ENCODE results near the gene GATC.
A peak's percentile ranks its signal among the peaks of the same experiment; 100 is the strongest.

GRCh38 chr12:120466560-120467315 is 20.5 kb downstream of the GATC start:
- TF ChIP-seq, protein P1, sequence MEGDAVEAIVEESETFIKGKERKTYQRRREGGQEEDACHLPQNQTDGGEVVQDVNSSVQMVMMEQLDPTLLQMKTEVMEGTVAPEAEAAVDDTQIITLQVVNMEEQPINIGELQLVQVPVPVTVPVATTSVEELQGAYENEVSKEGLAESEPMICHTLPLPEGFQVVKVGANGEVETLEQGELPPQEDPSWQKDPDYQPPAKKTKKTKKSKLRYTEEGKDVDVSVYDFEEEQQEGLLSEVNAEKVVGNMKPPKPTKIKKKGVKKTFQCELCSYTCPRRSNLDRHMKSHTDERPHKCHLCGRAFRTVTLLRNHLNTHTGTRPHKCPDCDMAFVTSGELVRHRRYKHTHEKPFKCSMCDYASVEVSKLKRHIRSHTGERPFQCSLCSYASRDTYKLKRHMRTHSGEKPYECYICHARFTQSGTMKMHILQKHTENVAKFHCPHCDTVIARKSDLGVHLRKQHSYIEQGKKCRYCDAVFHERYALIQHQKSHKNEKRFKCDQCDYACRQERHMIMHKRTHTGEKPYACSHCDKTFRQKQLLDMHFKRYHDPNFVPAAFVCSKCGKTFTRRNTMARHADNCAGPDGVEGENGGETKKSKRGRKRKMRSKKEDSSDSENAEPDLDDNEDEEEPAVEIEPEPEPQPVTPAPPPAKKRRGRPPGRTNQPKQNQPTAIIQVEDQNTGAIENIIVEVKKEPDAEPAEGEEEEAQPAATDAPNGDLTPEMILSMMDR (conservative IDR thresholded peaks at IDR 0.05; ENCODE audit: low read length), result peak; percentile 82
- TF ChIP-seq EZH2phosphoT487 (IDR thresholded peaks at IDR 0.05; ENCODE audit: borderline replicate concordance, low read depth, low read length), result no peak

All from OCI-LY7 (cell line).